Peyer's patch (tissue), 4 donors: ENCODE data around the gene TMC5. TPM values are rescaled to one million over a fixed set of nuclear protein-coding genes. Genes with fewer than 3 reads are reported as not detected.

Experiments used
- DNase-seq, 3 donors: peaks; one replicate each; pipeline ENCODE4 v3.0.0-alpha.2; 2017 to 2019
- H3K27ac ChIP-seq, 4 donors: fragments of 200-600 bp; sonication (generic); one replicate each; pipeline ENCODE4 v1.5.1; 2016 to 2019
- H3K27me3 ChIP-seq, 2 donors: fragments of 200-600 bp; sonication (generic); one replicate each; pipeline ENCODE4 v1.5.1; 2019
- H3K36me3 ChIP-seq, 3 donors: fragments of 200-600 bp; sonication (generic); one replicate each; pipeline ENCODE4 v1.5.1; 2016 to 2019
- H3K4me1 ChIP-seq, 4 donors: fragments of 200-600 bp; sonication (generic); one replicate each; pipeline ENCODE4 v1.5.1; 2016 to 2019
- H3K4me3 ChIP-seq, 4 donors: fragments of 200-600 bp; sonication (generic); 1 replicate in 3 of 4; 2 replicates in 1 of 4; pipeline ENCODE4 v1.5.1; 2016 to 2019; ENCODE audit warnings: mild to moderate bottlenecking in 1 of 4
- H3K9me3 ChIP-seq, 4 donors: fragments of 200-600 bp; sonication (generic); one replicate each; pipeline ENCODE4 v1.5.1; 2016 to 2019; ENCODE audit warnings: mild to moderate bottlenecking in 1 of 4
- CTCF ChIP-seq, 6 experiments: fragments of 450-650 bp in 4 of 6; fragments of 200-600 bp in 2 of 6; sonication (generic) in 1 of 6; IDR thresholded peaks; one replicate each; pipeline ENCODE4 v1.5.1; 2017 to 2019; ENCODE audit warnings: antibody characterized with exemption in 6 of 6, mild to moderate bottlenecking in 3 of 6, moderate library complexity in 1 of 6
- POLR2A ChIP-seq, 2 donors: fragments of 450-650 bp; IDR thresholded peaks; one replicate each; pipeline ENCODE4 v1.5.1; 2017; ENCODE audit warnings: antibody characterized with exemption in 2 of 2, mild to moderate bottlenecking in 2 of 2, moderate library complexity in 2 of 2
- total RNA-seq, 4 donors: library from RNA; depleted of rRNA; stranded (reverse); fragments of >200 nt; gene quantifications; one replicate each; pipeline ENCODE4 v1.1.0, GENCODE V29; 2016

The TMC5 gene
- total RNA-seq, 4 donors from 2014 or later: 26.4 to 218 (median 175) TPM

- Histone ChIP-seq H3K4me3 (no peak overlapping the region), H3K36me3 (peaks cover 0 to 63% (median 0%) of the 10 kb centered on the region in 3 donors), H3K27me3 (no peaks in the 10 kb centered on the region), H3K4me1 (peaks cover 0 to 18% (median 0%) of the 10 kb centered on the region in 4 donors), H3K27ac (no peak overlapping the region), H3K9me3 (no peaks in the 10 kb centered on the region)
- no peak for TF ChIP-seq CTCF (IDR thresholded peaks at IDR 0.05)
- DNase-seq: no peak
Measured at GRCh38 chr16:19485611-19486010, 67.9 kb downstream of the TMC5 start.

GRCh38 chr16:19486051-19486450 lies 68.4 kb downstream of the TMC5 start:
- DNase-seq: no peak
- H3K9me3 ChIP-seq: no peaks in the 10 kb centered on the region
- H3K27me3 ChIP-seq: no peaks in the 10 kb centered on the region
- no peak overlapping the region for H3K4me3 ChIP-seq
- no peak overlapping the region for H3K27ac ChIP-seq
- H3K36me3 ChIP-seq: peaks cover 0 to 65% (median 0%) of the 10 kb centered on the region in 3 donors
- TF ChIP-seq CTCF (IDR thresholded peaks at IDR 0.05) (no peak), POLR2A (IDR thresholded peaks at IDR 0.05) (no peak)
- peaks cover 0 to 18% (median 0%) of the 10 kb centered on the region in 4 donors for H3K4me1 ChIP-seq

- Histone ChIP-seq H3K4me3 (no peak overlapping the region), H3K36me3 (peaks cover 0 to 62% (median 0%) of the 10 kb centered on the region in 3 donors), H3K4me1 (peaks cover 0 to 18% (median 0%) of the 10 kb centered on the region in 4 donors), H3K27me3 (no peaks in the 10 kb centered on the region), H3K27ac (peak overlapping the region in 2 of 4 donors; percentile 81 to 87), H3K9me3 (no peaks in the 10 kb centered on the region)
- no peak for TF ChIP-seq CTCF (IDR thresholded peaks at IDR 0.05)
- TF ChIP-seq POLR2A (IDR thresholded peaks at IDR 0.05): no peak
- DNase-seq: no peak
Measured at GRCh38 chr16:19486750-19487325, 69.2 kb downstream of the TMC5 start.

- peak in 2 of 3 donors; percentile 86 to 89 for DNase-seq
- Histone ChIP-seq H3K36me3 (peaks cover 0 to 63% (median 0%) of the 10 kb centered on the region in 3 donors), H3K9me3 (no peaks in the 10 kb centered on the region), H3K27ac (peak overlapping the region in 3 of 4 donors; percentile 50 to 87 (median 81)), H3K27me3 (no peaks in the 10 kb centered on the region), H3K4me3 (no peak overlapping the region), H3K4me1 (peaks cover 0 to 18% (median 0%) of the 10 kb centered on the region in 4 donors)
- TF ChIP-seq CTCF (IDR thresholded peaks at IDR 0.05) (no peak), POLR2A (IDR thresholded peaks at IDR 0.05) (no peak)
Measured at GRCh38 chr16:19488213-19488640, 70.5 kb downstream of the TMC5 start.

- peaks cover 0 to 61% (median 0%) of the 10 kb centered on the region in 3 donors for H3K36me3 ChIP-seq
- H3K4me3 ChIP-seq: no peak overlapping the region
- H3K27ac ChIP-seq: no peak overlapping the region
- H3K9me3 ChIP-seq: no peaks in the 10 kb centered on the region
- TF ChIP-seq POLR2A (IDR thresholded peaks at IDR 0.05) (no peak), CTCF (IDR thresholded peaks at IDR 0.05) (no peak)
- H3K4me1 ChIP-seq: peaks cover 0 to 18% (median 0%) of the 10 kb centered on the region in 4 donors
- no peaks in the 10 kb centered on the region for H3K27me3 ChIP-seq
- no peak for DNase-seq
Measured at GRCh38 chr16:19490619-19491018, 72.9 kb downstream of the TMC5 start.
